Measurements from ENCODE around the gene RGMB.

RGMB gene

GRCh38 chr5:98827161-98827560 is 53.7 kb downstream of the RGMB start:
- TF ChIP-seq CTCF (IDR thresholded peaks at IDR 0.05): peak; percentile 63

GRCh38 chr5:98827588-98828284 is 54.3 kb downstream of the RGMB start:
- no peak for TF ChIP-seq CTCF (IDR thresholded peaks at IDR 0.05)

DNA sequence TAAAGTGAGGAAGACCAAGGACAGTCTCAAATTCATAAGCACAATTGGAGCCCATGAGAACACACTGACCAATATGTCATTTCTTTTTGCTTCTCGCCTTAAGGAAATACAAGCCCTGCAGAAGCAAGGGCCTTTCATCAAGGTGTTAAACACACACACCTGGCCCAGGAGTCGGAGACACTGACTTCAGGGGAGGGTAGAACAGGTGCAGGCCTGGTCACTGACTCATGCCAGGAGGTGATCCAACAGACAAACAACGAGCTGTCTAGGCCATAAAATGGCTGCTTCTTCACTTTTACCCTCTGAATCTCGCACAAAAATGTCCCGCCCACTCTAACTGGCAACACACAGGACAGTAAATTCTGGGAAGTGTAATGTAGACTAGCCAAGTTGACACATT is 62.7 kb downstream of the RGMB start:
- no peak for TF ChIP-seq CTCF (IDR thresholded peaks at IDR 0.05)

GRCh38 chr5:98839469-98840383 is 66.3 kb downstream of the RGMB start:
- TF ChIP-seq CTCF (IDR thresholded peaks at IDR 0.05): peak; percentile 50; the same call in 1 of the 2 replicates

DNA sequence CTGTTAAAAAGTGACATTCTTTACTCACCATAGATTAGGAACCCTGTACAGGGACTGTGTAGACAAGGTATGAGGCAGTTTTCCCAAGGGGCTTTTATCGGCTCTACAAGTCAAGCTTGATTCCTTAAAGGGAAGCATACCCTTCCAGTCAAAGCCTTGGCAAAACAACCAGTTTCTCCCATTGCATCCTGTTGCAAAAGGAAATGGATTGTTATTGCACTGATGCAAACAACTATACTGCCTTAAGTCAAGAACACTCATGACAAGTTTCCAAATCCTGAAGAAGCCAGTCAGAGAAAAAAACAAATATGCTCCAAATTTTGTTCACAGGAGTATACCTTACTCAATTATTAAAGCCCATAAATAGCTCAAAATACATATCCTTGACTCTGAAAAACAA is 67.5 kb downstream of the RGMB start:
- no peak for TF ChIP-seq CTCF (IDR thresholded peaks at IDR 0.05)

DNA sequence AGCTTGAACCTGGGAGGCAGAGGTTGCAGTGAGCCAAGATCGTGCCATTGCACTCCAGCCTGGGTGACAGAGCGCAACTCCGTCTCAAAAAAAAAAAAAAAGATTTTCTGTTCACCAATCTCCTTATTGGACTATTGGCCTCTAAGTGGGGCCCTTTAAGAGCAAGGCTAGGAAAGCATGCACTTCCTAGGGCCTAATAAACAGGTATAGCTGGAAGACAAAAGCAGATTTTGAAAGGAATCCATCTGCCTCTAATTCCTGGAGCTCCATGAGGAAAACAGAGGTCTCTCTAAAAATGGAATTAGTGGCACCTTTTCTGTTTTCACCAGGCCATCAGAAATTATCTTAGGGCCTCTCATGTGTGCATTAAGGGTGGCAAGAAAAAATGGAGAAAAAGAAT is 70.0 kb downstream of the RGMB start:
- TF ChIP-seq CTCF (IDR thresholded peaks at IDR 0.05): no peak

DNA sequence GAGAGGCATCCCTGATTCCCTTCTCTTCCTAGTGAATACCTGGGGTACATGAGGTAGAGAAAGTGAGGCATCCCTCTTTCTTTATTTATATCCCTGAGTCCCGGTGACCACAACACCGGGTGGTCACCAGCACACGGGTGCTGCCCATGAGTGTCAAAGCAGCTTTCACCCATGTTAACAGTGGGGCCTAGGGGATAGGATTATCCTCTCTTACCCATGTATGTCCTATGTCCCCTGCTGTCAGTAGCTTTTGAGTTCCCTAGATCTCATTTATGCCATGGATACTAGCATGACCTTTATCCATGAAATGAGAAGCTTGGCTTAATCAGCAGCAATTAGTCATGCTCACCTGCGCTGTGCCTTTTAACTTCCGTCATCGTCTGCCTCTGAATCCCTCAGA is 71.4 kb downstream of the RGMB start:
- TF ChIP-seq CTCF (IDR thresholded peaks at IDR 0.05): no peak
